ENCODE measurements around the gene AGPAT3.
A peak's percentile ranks its signal among the peaks of the same experiment; 100 is the strongest.

Gene AGPAT3

DNA sequence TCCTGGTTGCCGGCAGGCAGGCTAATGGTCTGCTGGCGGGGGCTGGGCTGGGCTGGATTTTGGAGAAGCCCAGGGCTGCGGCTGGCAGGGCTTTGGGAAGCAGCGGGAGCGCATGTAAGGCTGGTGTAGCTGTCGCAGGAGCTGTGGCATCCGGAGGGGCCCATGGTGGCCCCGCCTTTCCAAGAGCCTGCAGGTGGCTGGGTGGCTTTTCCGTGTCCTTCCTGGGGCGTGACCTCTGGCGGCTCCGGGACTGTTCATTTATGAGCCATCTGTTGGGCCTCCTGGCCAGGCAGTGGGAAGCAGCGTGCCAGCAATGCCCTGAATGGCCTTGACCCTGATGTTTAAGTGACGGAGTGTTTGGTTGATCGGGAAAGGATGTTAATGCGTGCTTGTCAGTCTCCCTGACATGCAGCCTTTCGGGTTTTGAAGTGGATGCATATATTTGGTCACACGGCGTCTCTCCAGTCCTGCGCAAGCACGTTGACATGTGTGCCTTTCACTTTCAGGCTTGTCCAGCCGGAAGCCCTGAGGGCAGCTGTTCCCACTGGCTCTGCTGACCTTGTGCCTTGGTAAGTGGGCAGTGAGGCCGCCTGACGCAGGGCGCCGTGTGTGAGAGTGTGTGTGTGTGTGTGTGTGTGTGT, 38.5 kb downstream of the AGPAT3 start:
- no peak for TF ChIP-seq ZFX (IDR thresholded peaks at IDR 0.05; ENCODE audit: borderline replicate concordance)
- H3K27ac ChIP-seq = peak overlapping the region; percentile 58

DNA sequence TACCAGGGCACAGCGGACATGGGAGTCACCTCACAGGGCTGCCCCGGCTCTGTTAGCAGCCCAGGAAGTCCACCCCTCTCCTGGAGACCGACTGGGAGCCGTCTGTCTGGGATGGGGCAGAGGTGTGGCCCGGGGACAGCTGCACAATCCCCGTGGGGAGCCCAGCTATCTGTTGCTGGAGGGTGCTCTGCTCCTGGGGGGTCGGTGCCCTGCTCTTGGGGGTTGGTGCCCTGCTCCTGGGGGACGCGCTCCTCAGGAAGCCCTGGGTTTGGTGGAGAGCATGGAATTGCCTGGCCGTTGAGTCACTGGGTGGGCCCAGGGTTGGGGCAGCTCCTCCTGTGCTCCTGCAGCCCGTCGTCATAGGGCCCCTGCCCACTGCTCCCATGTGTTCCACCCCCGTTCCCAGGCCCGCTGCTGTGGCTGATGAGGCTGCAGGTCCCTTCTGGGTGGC, 39.3 kb downstream of the AGPAT3 start:
- no peak overlapping the region for H3K27ac ChIP-seq
- no peak for TF ChIP-seq ZFX (IDR thresholded peaks at IDR 0.05; ENCODE audit: borderline replicate concordance)
- TF ChIP-seq, protein P1, sequence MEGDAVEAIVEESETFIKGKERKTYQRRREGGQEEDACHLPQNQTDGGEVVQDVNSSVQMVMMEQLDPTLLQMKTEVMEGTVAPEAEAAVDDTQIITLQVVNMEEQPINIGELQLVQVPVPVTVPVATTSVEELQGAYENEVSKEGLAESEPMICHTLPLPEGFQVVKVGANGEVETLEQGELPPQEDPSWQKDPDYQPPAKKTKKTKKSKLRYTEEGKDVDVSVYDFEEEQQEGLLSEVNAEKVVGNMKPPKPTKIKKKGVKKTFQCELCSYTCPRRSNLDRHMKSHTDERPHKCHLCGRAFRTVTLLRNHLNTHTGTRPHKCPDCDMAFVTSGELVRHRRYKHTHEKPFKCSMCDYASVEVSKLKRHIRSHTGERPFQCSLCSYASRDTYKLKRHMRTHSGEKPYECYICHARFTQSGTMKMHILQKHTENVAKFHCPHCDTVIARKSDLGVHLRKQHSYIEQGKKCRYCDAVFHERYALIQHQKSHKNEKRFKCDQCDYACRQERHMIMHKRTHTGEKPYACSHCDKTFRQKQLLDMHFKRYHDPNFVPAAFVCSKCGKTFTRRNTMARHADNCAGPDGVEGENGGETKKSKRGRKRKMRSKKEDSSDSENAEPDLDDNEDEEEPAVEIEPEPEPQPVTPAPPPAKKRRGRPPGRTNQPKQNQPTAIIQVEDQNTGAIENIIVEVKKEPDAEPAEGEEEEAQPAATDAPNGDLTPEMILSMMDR (IDR thresholded peaks at IDR 0.05) = no peak

- H3K27ac ChIP-seq = no peak overlapping the region
- TF ChIP-seq ZFX (IDR thresholded peaks at IDR 0.05; ENCODE audit: borderline replicate concordance) = no peak
- TF ChIP-seq, protein P1 (IDR thresholded peaks at IDR 0.05) = no peak
Measured at GRCh38 chr21:43905726-43906455, 40.9 kb downstream of the AGPAT3 start.

DNA sequence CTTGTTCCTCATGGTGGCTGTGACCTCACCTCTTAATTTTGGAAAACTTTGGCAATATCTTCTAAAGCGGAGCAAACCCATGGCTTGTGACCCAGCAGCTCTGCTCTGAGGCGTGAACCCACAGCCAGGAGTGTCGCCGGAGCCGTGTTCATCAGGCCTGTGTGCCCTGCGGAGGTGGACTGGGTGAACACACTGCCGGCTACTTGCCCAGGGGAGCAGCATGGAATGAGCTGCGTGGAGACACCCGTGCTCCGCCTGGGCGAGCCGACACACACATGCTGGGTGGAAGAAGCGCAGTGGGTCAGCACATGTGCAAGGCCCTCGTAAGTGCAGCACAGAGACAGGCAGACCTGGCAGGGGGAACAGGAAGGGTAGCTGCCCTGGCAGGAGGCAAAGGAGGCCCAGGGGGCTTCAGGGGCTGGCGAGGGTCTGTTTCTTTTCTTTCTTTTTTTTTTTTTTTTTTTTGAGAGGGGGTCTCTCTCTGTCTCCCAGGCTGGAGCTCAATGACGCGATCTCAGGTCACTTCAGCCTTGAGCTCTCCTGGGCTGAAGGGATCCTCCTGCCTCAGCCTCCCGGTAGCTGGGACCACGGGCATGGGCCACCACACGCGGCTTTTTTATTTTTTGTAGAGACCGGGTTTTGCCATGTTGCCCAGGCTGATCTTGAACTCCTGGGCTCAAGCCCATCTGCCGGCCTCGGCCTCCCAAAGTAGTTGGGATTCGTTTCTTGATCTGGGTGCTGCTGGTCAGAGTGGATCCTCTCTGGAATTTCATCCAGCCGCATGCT, 41.8 kb downstream of the AGPAT3 start:
- TF ChIP-seq, protein P1 (IDR thresholded peaks at IDR 0.05) = no peak
- TF ChIP-seq ZFX (IDR thresholded peaks at IDR 0.05; ENCODE audit: borderline replicate concordance) = no peak
- H3K27ac ChIP-seq = no peak overlapping the region

GRCh38 chr21:43907751-43908150, 42.7 kb downstream of the AGPAT3 start:
- TF ChIP-seq, protein P1 (IDR thresholded peaks at IDR 0.05) = no peak
- TF ChIP-seq ZFX (IDR thresholded peaks at IDR 0.05; ENCODE audit: borderline replicate concordance) = no peak
- no peak overlapping the region for H3K27ac ChIP-seq

DNA sequence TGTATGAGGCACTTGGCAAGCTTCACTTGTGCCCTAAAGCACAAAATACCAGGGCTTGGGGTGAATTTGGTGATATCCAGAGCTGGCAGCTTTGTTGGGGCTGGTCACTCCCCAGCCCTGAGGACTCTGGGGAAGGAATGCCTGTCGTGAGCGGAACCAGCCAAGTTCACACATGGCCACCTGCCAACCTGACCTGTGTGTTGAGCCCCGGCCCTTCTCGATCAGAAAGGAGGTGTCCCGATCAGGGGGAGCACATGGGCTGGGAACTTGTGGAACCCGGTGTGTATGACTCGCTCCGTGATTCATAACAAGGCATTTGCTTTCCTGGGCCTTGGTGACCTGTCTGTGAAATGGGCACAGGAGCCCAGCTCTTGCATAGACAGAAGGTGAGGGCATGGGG, 43.1 kb downstream of the AGPAT3 start:
- TF ChIP-seq, protein P1 (IDR thresholded peaks at IDR 0.05) = no peak
- no peak for TF ChIP-seq ZFX (IDR thresholded peaks at IDR 0.05; ENCODE audit: borderline replicate concordance)
- no peak overlapping the region for H3K27ac ChIP-seq

DNA sequence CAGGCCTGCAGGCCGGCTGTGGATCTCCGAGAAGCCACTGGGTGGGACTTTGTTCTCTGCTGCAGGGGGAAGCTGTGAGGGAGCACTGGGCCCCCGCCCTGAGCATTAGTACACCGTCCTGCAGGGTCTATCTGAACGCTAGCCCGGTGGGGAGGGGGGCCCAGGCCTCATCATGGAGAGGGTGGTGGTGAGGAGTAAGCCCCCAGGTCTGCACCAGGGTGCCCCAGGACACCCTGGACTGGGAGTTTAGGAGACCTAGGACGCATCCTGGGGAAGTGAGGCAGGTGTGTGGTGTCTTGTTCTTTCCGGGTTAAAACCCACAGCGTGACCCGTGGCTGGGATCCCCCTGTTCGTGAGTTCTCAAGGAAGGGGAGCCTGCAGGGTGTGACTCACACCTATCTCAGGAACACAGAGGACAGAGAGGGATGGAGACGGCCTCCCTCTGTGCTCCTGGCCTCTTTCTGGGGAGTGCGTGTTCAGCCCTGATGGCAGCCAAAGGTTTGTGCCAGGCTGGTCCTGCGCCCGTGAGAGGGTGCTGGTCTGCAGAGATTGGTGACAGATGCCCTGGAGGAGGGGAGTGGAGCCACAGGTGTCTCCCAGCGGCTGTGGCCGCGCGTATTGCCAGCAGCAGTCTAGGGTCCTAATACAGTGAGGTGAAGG, 44.8 kb downstream of the AGPAT3 start:
- TF ChIP-seq, protein P1 (IDR thresholded peaks at IDR 0.05) = no peak
- TF ChIP-seq ZFX (IDR thresholded peaks at IDR 0.05; ENCODE audit: borderline replicate concordance) = no peak
- H3K27ac ChIP-seq = no peak overlapping the region
